ENCODE data around the gene WSCD2.
A peak's percentile ranks its signal among the peaks of the same experiment; 100 is the strongest.

DNA sequence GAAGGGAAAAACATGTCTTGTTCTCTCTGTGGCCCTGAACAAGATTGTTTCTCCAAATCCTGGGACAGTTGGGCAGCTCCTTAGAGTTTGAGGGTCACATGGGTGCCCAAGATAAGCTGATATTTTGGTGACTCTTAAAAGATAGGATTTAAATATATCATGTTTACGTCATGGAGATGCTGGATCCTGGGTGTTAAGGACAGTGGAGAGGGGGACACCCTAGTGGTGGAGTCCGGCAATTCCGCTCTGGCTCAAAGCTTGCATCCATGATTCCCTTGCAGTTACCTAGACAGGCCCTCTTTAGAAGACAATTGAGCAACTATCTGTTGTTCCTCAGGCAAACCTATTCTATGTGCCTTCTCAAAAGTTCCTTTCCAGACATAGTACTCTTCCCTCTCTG, 108.2 kb downstream of the WSCD2 start:
- TF ChIP-seq CTCF (conservative IDR thresholded peaks at IDR 0.05) (peak; percentile 59), ZFX (IDR thresholded peaks at IDR 0.05) (no peak)

Measured in C4-2B (cell line).